ENCODE results near the gene DENND4B. TPM values are rescaled to one million over a fixed set of nuclear protein-coding genes. Genes with fewer than 3 reads are reported as not detected.
A peak's percentile ranks its signal among the peaks of the same experiment; 100 is the strongest.

The DENND4B gene
- total RNA-seq, 1 experiment from 2014 or later: 41.3 TPM

GRCh38 chr1:153921803-153922075 lies 24.8 kb downstream of the DENND4B start:
- Histone ChIP-seq H3K27me3 (ENCODE audit: insufficient read depth, low read depth) (no peaks in the 10 kb centered on the region), H3K9me3 (ENCODE audit: insufficient read depth, low read depth) (no peaks in the 10 kb centered on the region), H3K9me2 (ENCODE audit: insufficient read depth) (no peaks in the 10 kb centered on the region), H3K4me3 (peak overlapping the region; percentile 70), H3K36me3 (ENCODE audit: low read depth) (no peaks in the 10 kb centered on the region; the same call in 1 of the 2 replicates), H2AFZ (0 out of 2 replicates have a peak overlapping the region, but pooled peaks have one; percentile 76), H3K4me2 (peak overlapping the region; percentile 87), H3K27ac (peak overlapping the region; percentile 49; the same call in 1 of the 2 replicates), H3K4me1 (replicated peaks; ENCODE audit: insufficient read depth) (peaks cover 32% of the 10 kb centered on the region), H4K20me1 (ENCODE audit: insufficient read depth) (peaks cover 50% of the 10 kb centered on the region), H3F3A (ENCODE audit: insufficient read depth, low read depth) (peaks cover 15% of the 10 kb centered on the region; the same call in 1 of the 2 replicates), H3K79me2 (ENCODE audit: low read depth) (peaks cover 55% of the 10 kb centered on the region)
- intact Hi-C loops (cut with micrococcal nuclease; ENCODE audit: unreplicated experiment): loop anchor here (10.0 kb wide), 1 partner anchor 117 kb away; no protein-coding TSS in a partner anchor
- ChIA-PET POLR2A (ENCODE audit: unreplicated experiment) (interaction anchor here (0.6 kb wide), 1 partner anchor 386 kb away, joined by 3 read pairs; no protein-coding TSS in a partner anchor), CTCF (no interaction called here)
- TF ChIP-seq CTCF (conservative IDR thresholded peaks at IDR 0.05) (no peak), EZH2 (IDR thresholded peaks at IDR 0.05; ENCODE audit: low read depth) (no peak)
- DNase-seq: peak in 1 of 2 experiments; percentile 10
- BruUV-seq (replicated peaks): TSS peak; percentile 26

GRCh38 chr1:153921080-153921802 lies 25.3 kb downstream of the DENND4B start:
- Histone ChIP-seq H3K9me2 (ENCODE audit: insufficient read depth) (no peaks in the 10 kb centered on the region), H4K20me1 (ENCODE audit: insufficient read depth) (peaks cover 54% of the 10 kb centered on the region), H3K4me1 (replicated peaks; ENCODE audit: insufficient read depth) (peaks cover 32% of the 10 kb centered on the region), H3K4me2 (peak overlapping the region; percentile 87), H3K9me3 (ENCODE audit: insufficient read depth, low read depth) (no peaks in the 10 kb centered on the region), H3K4me3 (peak overlapping the region; percentile 70), H3K27ac (0 out of 2 replicates have a peak overlapping the region, but pooled peaks have one; percentile 49), H3F3A (ENCODE audit: insufficient read depth, low read depth) (peaks cover 15% of the 10 kb centered on the region; the same call in 1 of the 2 replicates), H3K27me3 (ENCODE audit: insufficient read depth, low read depth) (no peaks in the 10 kb centered on the region), H3K79me2 (ENCODE audit: low read depth) (peaks cover 60% of the 10 kb centered on the region), H3K36me3 (ENCODE audit: low read depth) (peaks cover under 1% of the 10 kb centered on the region), H2AFZ (no peak overlapping the region)
- no TSS peak for BruUV-seq (replicated peaks)
- CTCF ChIA-PET: no interaction called here
- no peak for TF ChIP-seq EZH2 (IDR thresholded peaks at IDR 0.05; ENCODE audit: low read depth)
- TF ChIP-seq CTCF (conservative IDR thresholded peaks at IDR 0.05): no peak
- intact Hi-C loops (cut with micrococcal nuclease; ENCODE audit: unreplicated experiment): loop anchor here (10.0 kb wide), 1 partner anchor 116 kb away; no protein-coding TSS in a partner anchor
- no peak for DNase-seq
- POLR2A ChIA-PET (ENCODE audit: unreplicated experiment): interaction anchor here (0.6 kb wide), 1 partner anchor 385 kb away, joined by 3 read pairs; no protein-coding TSS in a partner anchor

GRCh38 chr1:153919876-153920852 lies 26.4 kb downstream of the DENND4B start:
- no TSS peak for BruUV-seq (replicated peaks)
- H3K27ac ChIP-seq: no peak overlapping the region
- H3K4me2 ChIP-seq: peak overlapping the region; percentile 87
- H3K4me3 ChIP-seq: peak overlapping the region; percentile 70; the same call in 1 of the 2 replicates
- no peak for TF ChIP-seq CTCF (conservative IDR thresholded peaks at IDR 0.05)
- TF ChIP-seq EZH2 (IDR thresholded peaks at IDR 0.05; ENCODE audit: low read depth): no peak
- CTCF ChIA-PET: interaction anchor here (0.6 kb wide), 1 partner anchor 23 kb away, joined by 5 read pairs; no protein-coding TSS in a partner anchor
- POLR2A ChIA-PET (ENCODE audit: unreplicated experiment): no interaction called here
- H3K79me2 ChIP-seq (ENCODE audit: low read depth): peaks cover 70% of the 10 kb centered on the region
- H3K9me2 ChIP-seq (ENCODE audit: insufficient read depth): no peaks in the 10 kb centered on the region
- no peaks in the 10 kb centered on the region for H3K9me3 ChIP-seq (ENCODE audit: insufficient read depth, low read depth)
- H3F3A ChIP-seq (ENCODE audit: insufficient read depth, low read depth): peaks cover 15% of the 10 kb centered on the region; the same call in 1 of the 2 replicates
- intact Hi-C loops (cut with micrococcal nuclease; ENCODE audit: unreplicated experiment): loop anchor here (10.0 kb wide), 1 partner anchor 115 kb away; no protein-coding TSS in a partner anchor
- peaks cover 63% of the 10 kb centered on the region for H4K20me1 ChIP-seq (ENCODE audit: insufficient read depth)
- DNase-seq: no peak
- H3K4me1 ChIP-seq (replicated peaks; ENCODE audit: insufficient read depth): peaks cover 32% of the 10 kb centered on the region
- no peak overlapping the region for H2AFZ ChIP-seq
- H3K27me3 ChIP-seq (ENCODE audit: insufficient read depth, low read depth): no peaks in the 10 kb centered on the region
- peaks cover 4% of the 10 kb centered on the region for H3K36me3 ChIP-seq (ENCODE audit: low read depth)
